Measurements from ENCODE around the gene BRD1. TPM values are rescaled to one million over a fixed set of nuclear protein-coding genes. Genes with fewer than 3 reads are reported as not detected.

Gene BRD1
- total RNA-seq = 10 to 100 TPM; 17.8 to 19.6 TPM
- long read RNA-seq, full-length matches to known transcripts = 7 of 22 reads
- long read RNA-seq, partial matches to known transcripts = 10 of 22 reads
- long read RNA-seq, other reads (novel, unspliced or antisense) = 5 of 22 reads

- ATAC-seq (peak; percentile 70 to 77), DNase-seq (peak; percentile 79)
- intact Hi-C loops (cut with DNase I) = no loop called here
Observed at GRCh38 chr22:49827853-49828598, at the start of gene BRD1. Gene BRD1 (minus strand): TSS chr22:49827873. CDS start chr22:49824317, 3,556 bp downstream.

- intact Hi-C loops (cut with DNase I) = no loop called here
- ATAC-seq (no peak), DNase-seq (no peak)
Observed at GRCh38 chr22:49873228-49873940, 45.7 kb upstream of the BRD1 start.

- DNase-seq (no peak), ATAC-seq (no peak)
- intact Hi-C loops (cut with DNase I) = no loop called here
Observed at GRCh38 chr22:49872347-49872746, 44.7 kb upstream of the BRD1 start.

DNA sequence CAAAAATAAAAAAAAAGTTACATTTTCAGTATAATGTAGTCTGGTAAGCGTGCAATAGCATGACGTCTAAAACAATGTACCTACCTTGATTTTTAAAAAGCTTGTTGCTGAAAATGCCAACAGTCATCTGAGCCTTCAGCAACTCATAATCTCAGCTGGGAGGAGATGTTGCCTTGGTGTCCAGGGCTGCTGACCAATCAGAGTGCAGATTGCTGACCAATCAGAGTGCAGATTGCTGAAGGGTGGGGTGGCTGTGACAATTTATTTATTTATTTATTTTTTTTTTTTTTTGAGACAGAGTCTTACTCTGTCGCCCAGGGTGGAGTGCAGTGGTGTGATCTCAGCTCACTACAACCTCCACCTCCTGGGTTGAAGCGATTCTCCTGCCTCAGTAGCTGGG lies 43.8 kb upstream of the BRD1 start:
- intact Hi-C loops (cut with DNase I) = no loop called here
- DNase-seq = no peak

DNA sequence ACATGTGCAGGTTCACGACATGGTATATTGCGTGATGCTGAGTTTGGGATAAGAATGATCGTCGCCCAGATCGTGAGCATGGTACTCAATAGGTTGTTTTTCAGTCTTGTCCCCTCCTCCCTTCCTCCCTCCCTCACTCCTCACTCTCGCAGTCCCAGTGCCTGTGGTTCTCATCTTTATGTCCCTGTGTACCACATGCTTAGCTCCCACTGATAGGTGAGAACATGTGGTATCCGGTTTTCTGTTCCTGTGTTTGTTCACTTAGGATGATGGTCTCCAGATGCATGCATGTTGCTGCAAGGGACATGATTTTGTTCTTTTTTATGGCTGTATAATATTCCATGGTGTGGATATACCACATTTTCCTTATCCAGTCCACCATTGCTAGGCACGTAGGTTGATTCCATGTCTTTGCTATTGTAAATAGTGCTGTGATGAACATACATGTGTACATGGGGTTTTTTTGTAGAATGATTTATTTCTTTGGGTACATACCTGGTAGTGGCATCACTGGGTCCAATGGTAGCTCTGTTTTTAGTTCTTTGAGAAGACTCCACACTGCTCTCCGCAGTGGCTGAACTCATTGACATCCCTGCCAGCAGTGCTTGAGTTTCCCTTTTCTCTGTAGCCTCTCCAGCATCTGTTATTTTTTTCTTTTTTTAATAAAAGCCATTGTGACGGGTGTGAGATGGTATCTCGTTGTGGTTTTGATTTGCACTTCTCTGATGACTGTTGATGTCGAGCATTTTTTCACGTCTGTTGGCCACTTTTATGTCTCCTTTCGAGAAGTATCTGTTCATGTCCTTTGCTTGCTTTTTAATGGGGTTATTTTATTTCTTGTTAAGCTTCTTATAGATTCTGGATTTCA lies 42.4 kb upstream of the BRD1 start:
- intact Hi-C loops (cut with DNase I) = no loop called here
- ATAC-seq = peak in 1 of 2 donors; percentile 34
- DNase-seq = no peak

More for the DNA sequence above, 43.8 kb upstream of the BRD1 start:
- no peak for ATAC-seq

DNA sequence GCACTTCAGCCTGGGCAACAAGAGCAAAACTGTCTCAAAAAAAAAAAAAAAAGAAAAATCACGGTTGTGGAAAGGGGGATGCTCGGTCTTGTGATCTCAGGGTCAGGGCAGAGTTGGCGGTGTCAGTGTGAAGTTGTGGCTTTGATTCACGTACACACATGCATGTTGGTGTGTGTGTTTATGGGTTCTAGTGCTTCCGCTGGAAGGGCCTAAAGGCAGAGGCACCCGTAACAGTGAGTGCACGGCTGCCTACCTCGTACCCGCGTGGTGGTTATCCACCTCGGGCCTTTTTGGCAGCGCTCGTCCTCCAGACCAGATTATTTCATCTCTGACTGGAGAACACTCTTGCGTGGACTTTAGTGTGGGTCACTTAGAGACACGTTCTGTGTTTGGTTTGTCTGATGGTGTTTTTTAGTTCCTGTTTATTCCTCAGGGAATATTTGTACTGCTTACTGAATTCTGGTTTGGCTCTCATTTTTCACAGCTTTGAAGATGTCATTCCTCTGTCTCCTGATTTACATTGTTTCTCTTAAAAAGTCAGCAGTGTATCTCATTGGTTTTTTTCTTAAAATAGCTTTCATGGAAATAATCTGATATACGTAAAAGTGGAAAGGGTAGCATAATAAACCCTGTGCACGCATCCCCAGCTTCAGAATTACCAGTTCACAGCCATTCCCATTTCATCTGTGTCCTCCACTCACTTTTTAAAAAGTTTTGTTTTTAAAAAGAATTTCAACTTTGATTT lies 41.6 kb upstream of the BRD1 start:
- ATAC-seq (no peak), DNase-seq (no peak)
- intact Hi-C loops (cut with DNase I) = no loop called here

DNA sequence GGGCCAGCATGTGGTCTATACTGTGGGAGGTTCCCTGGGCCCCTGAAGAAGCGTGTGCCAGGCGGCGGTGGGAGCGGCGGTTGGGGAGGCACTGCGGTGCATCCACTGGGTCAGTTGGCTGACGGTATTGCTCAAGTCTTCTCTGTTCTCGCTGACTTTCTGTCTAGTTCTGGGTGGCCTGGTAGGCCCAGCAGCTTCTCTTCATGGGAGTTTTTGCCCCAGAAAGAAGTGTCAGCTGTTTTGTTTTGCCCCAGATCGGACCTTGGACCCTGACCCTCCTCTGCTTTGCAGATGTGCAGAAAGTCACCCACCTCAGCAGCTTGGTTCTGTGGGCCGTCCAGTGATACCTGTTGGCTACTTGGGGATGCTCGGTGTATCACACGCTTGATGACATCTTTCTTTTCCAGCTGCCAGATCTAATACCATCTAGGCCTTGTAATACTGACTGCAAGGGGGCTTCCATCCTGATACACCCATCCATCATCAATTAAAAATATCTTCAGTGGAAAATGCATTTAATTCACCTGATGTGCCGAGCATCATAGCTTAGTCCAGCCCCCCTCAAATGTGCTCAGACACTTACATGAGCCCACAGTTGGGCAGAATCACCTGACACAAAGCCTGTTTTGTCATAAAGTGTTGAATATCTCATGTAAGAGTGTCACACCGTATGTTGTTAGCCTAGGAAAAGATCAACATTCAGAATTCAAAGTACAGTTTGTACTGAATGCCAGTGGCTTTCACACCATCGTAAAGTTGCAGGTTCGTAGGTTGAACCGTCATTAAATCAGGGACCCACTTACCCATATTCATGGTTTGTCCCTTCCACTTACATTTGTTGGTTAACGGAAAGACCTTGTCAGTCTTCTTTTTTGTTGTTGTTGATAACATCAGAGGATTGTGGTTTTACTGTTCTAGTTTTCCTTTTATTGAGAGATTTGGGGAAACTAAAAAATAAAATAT lies 39.9 kb upstream of the BRD1 start:
- no peak for DNase-seq
- intact Hi-C loops (cut with DNase I) = no loop called here
- ATAC-seq = no peak

- intact Hi-C loops (cut with DNase I) = no loop called here
- DNase-seq = no peak
- no peak for ATAC-seq
Observed at GRCh38 chr22:49866646-49867045, 39.0 kb upstream of the BRD1 start.

GRCh38 chr22:49866134-49866533 lies 38.5 kb upstream of the BRD1 start:
- ATAC-seq (no peak), DNase-seq (no peak)
- intact Hi-C loops (cut with DNase I) = no loop called here

DNA sequence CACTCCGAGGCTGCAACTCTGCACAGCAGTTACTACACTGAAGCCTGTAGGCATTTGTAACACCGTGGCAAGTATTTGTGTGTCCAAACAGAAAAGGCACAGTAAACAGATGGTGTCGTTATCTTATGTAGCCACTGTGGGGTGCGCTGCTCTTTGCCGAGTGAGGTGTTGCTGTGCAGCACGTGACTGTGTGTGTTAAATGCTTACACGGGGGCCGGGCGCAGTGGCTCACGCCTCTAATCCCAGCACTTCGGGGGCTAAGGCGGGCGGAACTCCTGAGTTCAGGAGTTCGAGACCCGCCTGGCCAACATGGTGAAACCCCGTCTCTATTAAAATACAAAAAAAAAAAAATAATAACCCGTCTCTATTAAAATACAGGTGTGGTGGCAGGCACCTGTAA lies 37.5 kb upstream of the BRD1 start:
- DNase-seq = no peak
- intact Hi-C loops (cut with DNase I) = no loop called here

DNA sequence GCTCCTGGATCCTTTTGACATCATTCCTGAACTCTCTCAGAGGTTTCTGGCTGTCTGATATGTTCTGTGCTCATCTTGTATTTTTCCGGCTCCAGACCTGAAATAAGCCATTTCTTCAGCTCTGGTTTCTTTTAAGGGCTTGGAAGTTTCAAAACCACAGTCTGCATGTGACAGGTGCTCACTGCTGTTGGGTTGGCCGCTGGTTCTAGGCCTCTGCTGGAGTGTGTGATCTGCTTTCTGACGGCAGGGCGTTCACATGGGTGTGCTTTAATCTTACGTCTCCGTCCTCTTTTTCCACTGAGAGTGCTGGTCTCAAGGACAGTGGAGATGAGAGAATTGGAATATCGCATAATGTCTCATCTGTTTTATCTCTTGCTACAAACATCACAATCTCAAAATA lies 36.3 kb upstream of the BRD1 start:
- no peak for ATAC-seq
- DNase-seq = no peak
- intact Hi-C loops (cut with DNase I) = no loop called here

More for the DNA sequence above, 37.5 kb upstream of the BRD1 start:
- ATAC-seq = no peak

GRCh38 chr22:49862496-49862776 lies 34.8 kb upstream of the BRD1 start:
- intact Hi-C loops (cut with DNase I) = no loop called here
- DNase-seq (no peak), ATAC-seq (peak; percentile 50 to 74)

GRCh38 chr22:49861642-49862495 lies 34.2 kb upstream of the BRD1 start:
- intact Hi-C loops (cut with DNase I) = no loop called here
- DNase-seq = no peak
- peak; percentile 5 to 38 for ATAC-seq

- ATAC-seq = no peak
- DNase-seq = no peak
- intact Hi-C loops (cut with DNase I) = loop anchor here in 1 of 2 donors (5.0 kb wide), 1 partner anchor 58 kb away; the partner anchor contains the start of genes ALG12 and CRELD2
Observed at GRCh38 chr22:49858827-49859226, 31.2 kb upstream of the BRD1 start.

- DNase-seq (no peak), ATAC-seq (no peak)
- intact Hi-C loops (cut with DNase I) = loop anchor here in 1 of 2 donors (5.0 kb wide), 1 partner anchor 60 kb away; the partner anchor contains the start of genes ALG12 and CRELD2
Observed at GRCh38 chr22:49856766-49857618, 29.3 kb upstream of the BRD1 start.

- intact Hi-C loops (cut with DNase I) = loop anchor here in 1 of 2 donors (5.0 kb wide), 1 partner anchor 61 kb away; the partner anchor contains the start of genes ALG12 and CRELD2
- no peak for ATAC-seq
- no peak for DNase-seq
Observed at GRCh38 chr22:49856343-49856742, 28.7 kb upstream of the BRD1 start.

Data from left cardiac atrium (tissue), 4 donors.